ENCODE measurements around the gene RAD21L1. TPM values are rescaled to one million over a fixed set of nuclear protein-coding genes. Genes with fewer than 3 reads are reported as not detected.
A peak's percentile ranks its signal among the peaks of the same experiment; 100 is the strongest.

RAD21L1 gene
- total and polyA plus RNA-seq, 2 of the 8 experiments (the other 6 are each of a cell fraction or from before 2014, with no cell fraction given), result 0.06 to 0.26 TPM

- H2BK12ac ChIP-seq (ENCODE audit: low read depth, low read length), result no peak overlapping the region
- H3K23me2 ChIP-seq (ENCODE audit: low read depth, low read length), result peaks cover 10% of the 10 kb centered on the region; the same call in 1 of the 2 replicates
- no peak overlapping the region for H2AFZ ChIP-seq (ENCODE audit: low read length)
- H4K20me1 ChIP-seq (replicated peaks in 1 of 2; ENCODE audit: control insufficient read depth in 1 of 2, insufficient read depth in 2 of 2, low read length in 2 of 2), result peaks cover 0 to 9% of the 10 kb centered on the region in 2 experiments
- POLR2A ChIA-PET (ENCODE audit: partially characterized antibody), result interaction anchor here (1.0 kb wide), 2 partner anchors 24 to 57 kb away, joined by 3 read pairs; no protein-coding TSS in a partner anchor
- H3K4me2 ChIP-seq (ENCODE audit: insufficient read depth in 1 of 2, low read depth in 2 of 2, low read length in 2 of 2), result no peak overlapping the region
- H3K27me3 ChIP-seq (replicated peaks in 1 of 4; ENCODE audit: control insufficient read depth in 3 of 4, extremely low read depth in 1 of 4, insufficient read depth in 3 of 4, low read length in 3 of 4), result no peaks in the 10 kb centered on the region
- H4K8ac ChIP-seq (ENCODE audit: extremely low read depth, insufficient read depth, low read length), result no peak overlapping the region
- no peak overlapping the region for H3K56ac ChIP-seq (replicated peaks; ENCODE audit: insufficient read length, low read depth, low read length)
- no peaks in the 10 kb centered on the region; the same call in 1 of the 2 replicates for H3K79me1 ChIP-seq (ENCODE audit: low read depth, low read length)
- H3K14ac ChIP-seq (ENCODE audit: insufficient read length), result no peak overlapping the region
- no peak overlapping the region for H3K4ac ChIP-seq (replicated peaks; ENCODE audit: insufficient read length, low read depth, low read length)
- DNase-seq (ENCODE audit: low read depth in 1 of 2, low spot score in 2 of 2) (peak in 1 of 2 experiments; percentile 20), FAIRE-seq (no peak)
- no peak overlapping the region for H3K18ac ChIP-seq (ENCODE audit: extremely low read depth, low read length)
- no peak overlapping the region for H4K91ac ChIP-seq (replicated peaks; ENCODE audit: insufficient read length, low read length)
- no peak overlapping the region for H2AK5ac ChIP-seq (ENCODE audit: low read depth, low read length)
- H2BK20ac ChIP-seq (ENCODE audit: low read length), result no peak overlapping the region
- no peaks in the 10 kb centered on the region for H3K9me3 ChIP-seq (ENCODE audit: insufficient read depth in 2 of 2, low read depth in 1 of 2, low read length in 1 of 2)
- H3K23ac ChIP-seq (ENCODE audit: insufficient read length), result no peak overlapping the region
- H2BK5ac ChIP-seq (ENCODE audit: low read depth, low read length), result no peak overlapping the region
- H3K9ac ChIP-seq (replicated peaks in 1 of 4; ENCODE audit: extremely low read depth in 1 of 4, low read depth in 3 of 4, low read length in 3 of 4), result no peak overlapping the region
- no peaks in the 10 kb centered on the region for H3K79me2 ChIP-seq (ENCODE audit: control insufficient read depth in 1 of 2, insufficient read depth in 2 of 2, low read length in 2 of 2)
- H3K36me3 ChIP-seq (ENCODE audit: control insufficient read depth in 2 of 4, insufficient read depth in 4 of 4, low read length in 3 of 4), result no peaks in the 10 kb centered on the region; a peak in 1 of 8 replicates
- no peak overlapping the region for H4K5ac ChIP-seq (ENCODE audit: insufficient read length, low read depth, low read length)
- CTCF ChIA-PET (ENCODE audit: partially characterized antibody), result interaction anchor here (0.6 to 2.4 kb wide), 13 partner anchors 10 to 521 kb away, joined by 3 to 7 read pairs (median 3); no protein-coding TSS in a partner anchor
- H3K4me1 ChIP-seq (replicated peaks in 1 of 4; ENCODE audit: control insufficient read depth in 3 of 4, insufficient read depth in 4 of 4, low read length in 3 of 4), result 0 out of 7 replicates have a peak, but pooled peaks cover 0 to 2% (median under 1%) of the 10 kb centered on the region in 4 experiments
- no peak overlapping the region for H2BK120ac ChIP-seq (replicated peaks; ENCODE audit: low read depth, low read length)
- no peak overlapping the region for H3K4me3 ChIP-seq (ENCODE audit: extremely low read depth in 1 of 4, insufficient read depth in 2 of 4, low read depth in 3 of 4, low read length in 4 of 4)
- H3K27ac ChIP-seq (ENCODE audit: low read depth, low read length), result no peak overlapping the region
- WGBS, 2 experiments (ENCODE audit: extremely low coverage in 1 of 2, insufficient coverage in 1 of 2, insufficient read length in 1 of 2, insufficient replicate concordance in 2 of 2, low coverage in 1 of 2, low lambda C conversion rate in 2 of 2, missing lambda C conversion rate in 1 of 2), result 81% methylated on average over 7 of the region's 7 CpGs; no CpG with 5 or more reads in 1 of the 2 experiments
- H2BK15ac ChIP-seq (ENCODE audit: low read length), result no peak overlapping the region
- TF ChIP-seq JUND (IDR thresholded peaks at IDR 0.05; ENCODE audit: low read length) (no peak), POLR2AphosphoS5 (IDR thresholded peaks at IDR 0.05; ENCODE audit: low read depth, low read length) (no peak), PHF8 (conservative IDR thresholded peaks at IDR 0.05; ENCODE audit: low read depth, low read length) (no peak), CBX8 (IDR thresholded peaks at IDR 0.05; ENCODE audit: borderline replicate concordance, low read depth, low read length) (no peak), TEAD4 (IDR thresholded peaks at IDR 0.05; ENCODE audit: low read depth, low read length) (no peak), GTF2F1 (IDR thresholded peaks at IDR 0.05; ENCODE audit: borderline replicate concordance, low read depth, low read length) (no peak), JUN (IDR thresholded peaks at IDR 0.05; ENCODE audit: low read depth, low read length) (no peak), CHD1 (IDR thresholded peaks at IDR 0.05; ENCODE audit: low read depth, low read length) (no peak), TAF1 (IDR thresholded peaks at IDR 0.05; ENCODE audit: low read depth, low read length) (no peak), BRCA1 (IDR thresholded peaks at IDR 0.05; ENCODE audit: low read depth, low read length) (no peak), EP300 (IDR thresholded peaks at IDR 0.05; ENCODE audit: borderline replicate concordance in 1 of 2, low read depth in 2 of 2, low read length in 2 of 2) (no peak)
- TF ChIP-seq, protein P1, sequence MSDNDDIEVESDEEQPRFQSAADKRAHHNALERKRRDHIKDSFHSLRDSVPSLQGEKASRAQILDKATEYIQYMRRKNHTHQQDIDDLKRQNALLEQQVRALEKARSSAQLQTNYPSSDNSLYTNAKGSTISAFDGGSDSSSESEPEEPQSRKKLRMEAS (IDR thresholded peaks at IDR 0.05), result no peak
Observed at GRCh38 chr20:1281279-1282057, 55.6 kb downstream of the RAD21L1 start.

All from H1 (cell line).